Gastrocnemius medialis (tissue), 4 donors: ENCODE results near the gene PGAM1.

ENCODE experiments used
- POLR2A ChIP-seq, 2 donors: fragments of 450-650 bp; IDR thresholded peaks; one replicate each; pipeline ENCODE4 v1.6.1; 2017; ENCODE audit warnings: antibody characterized with exemption in 2 of 2, mild to moderate bottlenecking in 2 of 2, moderate library complexity in 2 of 2
- TF ChIP-seq, protein P1 (sequence below), 5 experiments: fragments of 450-650 bp in 3 of 5; fragments of 200-600 bp in 2 of 5; sonication (generic) in 2 of 5; IDR thresholded peaks in 4 of 5; conservative IDR thresholded peaks in 1 of 5; 1 replicate in 4 of 5; 2 replicates in 1 of 5; pipeline ENCODE4 v1.5.1; 2016 to 2019; ENCODE audit warnings: antibody characterized with exemption in 5 of 5, mild to moderate bottlenecking in 3 of 5, moderate library complexity in 3 of 5

DNA sequence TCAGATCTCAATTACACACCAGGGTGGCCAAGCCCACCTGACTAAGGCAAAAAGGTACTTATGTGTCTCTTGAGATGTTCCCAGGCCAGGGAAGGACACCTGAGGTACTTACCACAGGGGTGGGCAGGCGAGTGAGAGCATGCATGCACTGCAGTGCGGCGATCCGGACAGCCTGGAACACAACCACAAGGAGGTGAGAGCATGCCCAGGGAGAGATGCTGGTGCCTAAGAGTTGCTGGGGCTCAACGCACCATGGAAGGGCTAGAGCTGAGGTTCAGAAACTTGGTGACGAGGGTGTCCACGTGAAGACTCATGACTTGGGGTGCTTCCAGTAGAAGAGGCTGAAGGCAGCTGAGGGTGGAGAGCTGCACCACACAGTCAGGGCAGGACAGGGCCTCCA lies 33.1 kb downstream of the PGAM1 start:
- TF ChIP-seq, protein P1, sequence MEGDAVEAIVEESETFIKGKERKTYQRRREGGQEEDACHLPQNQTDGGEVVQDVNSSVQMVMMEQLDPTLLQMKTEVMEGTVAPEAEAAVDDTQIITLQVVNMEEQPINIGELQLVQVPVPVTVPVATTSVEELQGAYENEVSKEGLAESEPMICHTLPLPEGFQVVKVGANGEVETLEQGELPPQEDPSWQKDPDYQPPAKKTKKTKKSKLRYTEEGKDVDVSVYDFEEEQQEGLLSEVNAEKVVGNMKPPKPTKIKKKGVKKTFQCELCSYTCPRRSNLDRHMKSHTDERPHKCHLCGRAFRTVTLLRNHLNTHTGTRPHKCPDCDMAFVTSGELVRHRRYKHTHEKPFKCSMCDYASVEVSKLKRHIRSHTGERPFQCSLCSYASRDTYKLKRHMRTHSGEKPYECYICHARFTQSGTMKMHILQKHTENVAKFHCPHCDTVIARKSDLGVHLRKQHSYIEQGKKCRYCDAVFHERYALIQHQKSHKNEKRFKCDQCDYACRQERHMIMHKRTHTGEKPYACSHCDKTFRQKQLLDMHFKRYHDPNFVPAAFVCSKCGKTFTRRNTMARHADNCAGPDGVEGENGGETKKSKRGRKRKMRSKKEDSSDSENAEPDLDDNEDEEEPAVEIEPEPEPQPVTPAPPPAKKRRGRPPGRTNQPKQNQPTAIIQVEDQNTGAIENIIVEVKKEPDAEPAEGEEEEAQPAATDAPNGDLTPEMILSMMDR (IDR thresholded peaks at IDR 0.05 in 4 of 5, conservative IDR thresholded peaks at IDR 0.05 in 1 of 5), result no peak
- TF ChIP-seq POLR2A (IDR thresholded peaks at IDR 0.05), result no peak
